CD4-positive, alpha-beta T cell treated with Interleukin-21 for 1 hour (primary cell): Measurements from ENCODE around the gene EFCAB8.
"Not testable (repeated sequence)": the region's sequence is repeated elsewhere in the genome, so short reads cannot be mapped to it uniquely, and the experiment has no call there.

Source experiments
- DNase-seq: peaks from one replicate; pipeline ENCODE4 v3.0.0-alpha.2; 2020

The EFCAB8 gene

GRCh38 chr20:32914031-32914430 lies 55.3 kb downstream of the EFCAB8 start:
- no peak for DNase-seq

GRCh38 chr20:32917191-32917950 lies 58.6 kb downstream of the EFCAB8 start:
- DNase-seq, result no peak

DNA sequence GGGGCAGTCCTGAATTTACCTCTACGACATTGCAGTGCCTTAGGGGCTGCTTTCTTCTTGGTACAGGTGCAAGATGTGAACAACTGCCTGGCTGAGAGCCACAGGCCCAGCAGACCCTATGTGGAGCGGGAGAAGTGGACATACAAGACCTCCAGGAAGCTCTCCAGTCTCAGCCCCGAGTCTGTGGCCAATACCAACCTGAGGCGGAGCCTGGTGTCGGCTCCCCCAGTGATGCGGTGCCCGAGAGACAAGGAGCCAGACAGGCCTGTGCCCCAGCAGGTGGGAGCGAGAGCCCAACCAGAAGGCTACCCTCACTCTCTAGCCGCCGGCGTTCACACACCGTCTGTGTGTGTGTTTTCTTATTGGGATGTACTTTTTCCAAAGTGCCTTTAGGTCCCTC lies 59.6 kb downstream of the EFCAB8 start:
- DNase-seq, result no peak

DNA sequence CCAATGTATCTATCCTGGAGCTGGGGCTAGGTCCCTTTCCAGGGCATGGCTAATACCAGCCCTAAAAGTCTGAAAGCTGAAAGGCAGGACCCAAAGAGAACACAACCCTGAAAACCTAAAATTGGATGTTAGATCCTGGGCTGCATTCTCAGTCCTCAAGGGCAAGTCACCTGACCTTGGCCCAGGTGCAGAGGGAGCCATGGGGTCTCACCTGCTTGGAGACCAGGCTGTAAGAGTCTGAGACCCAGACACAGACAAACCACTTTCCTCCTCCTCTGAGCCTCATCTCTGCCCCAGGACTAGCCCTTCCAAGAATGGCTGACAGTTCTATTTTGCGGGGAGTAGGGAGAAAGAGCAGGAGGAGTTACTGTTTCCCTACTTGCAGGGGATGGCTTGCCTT lies 60.0 kb downstream of the EFCAB8 start:
- DNase-seq, result no peak

- no peak for DNase-seq
Measured at GRCh38 chr20:32920066-32920465, 61.3 kb downstream of the EFCAB8 start.

DNA sequence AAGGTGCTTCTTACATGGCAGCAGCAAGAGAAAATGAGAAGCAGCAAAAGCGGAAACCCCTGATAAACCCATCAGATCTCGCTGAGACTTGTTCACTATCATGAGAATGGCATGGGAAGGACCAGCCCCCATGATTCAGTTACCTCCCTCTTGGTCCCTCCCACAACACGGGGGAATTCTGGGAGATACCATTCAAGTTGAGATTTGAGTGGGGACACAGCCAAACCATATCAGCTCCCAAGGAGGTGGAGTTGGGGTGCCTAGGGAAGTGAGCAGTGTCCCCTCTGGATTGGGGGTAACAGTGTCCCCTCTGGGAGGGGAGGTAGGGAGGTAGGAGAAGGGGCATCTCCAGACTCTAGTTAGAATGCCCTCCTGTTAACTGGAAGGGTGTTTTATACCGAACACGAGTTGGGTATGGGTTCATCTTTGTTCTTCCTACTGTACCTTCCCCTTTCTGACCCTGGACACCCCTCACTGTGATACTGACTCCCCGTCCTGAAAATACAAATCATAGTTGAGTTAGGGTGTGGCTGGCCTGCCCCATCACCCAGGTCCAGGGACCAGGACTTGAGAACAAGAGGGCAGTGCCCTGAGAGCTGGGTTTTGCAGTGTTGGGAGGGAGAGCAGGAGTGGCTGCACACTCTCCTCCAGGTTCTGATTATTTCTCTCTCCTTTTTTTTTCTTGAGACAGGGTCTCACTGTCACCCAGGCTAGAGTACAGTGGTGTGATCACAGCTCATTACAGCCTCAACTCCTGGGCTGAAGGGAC lies 62.0 kb downstream of the EFCAB8 start:
- no peak for DNase-seq

DNA sequence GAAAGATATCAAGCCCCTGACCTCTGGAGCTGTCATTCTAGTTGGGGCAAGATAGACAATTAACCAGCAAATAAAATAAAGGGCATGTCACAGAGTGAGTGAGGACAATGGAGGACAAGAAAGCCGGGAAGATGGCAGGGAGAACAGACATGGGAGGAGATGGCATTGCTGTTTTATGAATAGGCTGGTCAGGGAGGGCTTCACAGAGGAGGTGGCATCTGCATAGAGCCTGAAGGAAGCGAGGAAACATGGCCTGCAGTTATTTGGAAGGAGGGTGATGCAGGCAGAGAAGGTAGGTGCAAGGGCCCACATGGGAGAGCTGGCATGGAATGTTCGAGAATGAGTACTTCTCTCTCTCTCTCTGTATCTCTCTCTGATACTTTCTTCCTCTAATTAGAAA lies 63.7 kb downstream of the EFCAB8 start:
- no peak for DNase-seq

DNA sequence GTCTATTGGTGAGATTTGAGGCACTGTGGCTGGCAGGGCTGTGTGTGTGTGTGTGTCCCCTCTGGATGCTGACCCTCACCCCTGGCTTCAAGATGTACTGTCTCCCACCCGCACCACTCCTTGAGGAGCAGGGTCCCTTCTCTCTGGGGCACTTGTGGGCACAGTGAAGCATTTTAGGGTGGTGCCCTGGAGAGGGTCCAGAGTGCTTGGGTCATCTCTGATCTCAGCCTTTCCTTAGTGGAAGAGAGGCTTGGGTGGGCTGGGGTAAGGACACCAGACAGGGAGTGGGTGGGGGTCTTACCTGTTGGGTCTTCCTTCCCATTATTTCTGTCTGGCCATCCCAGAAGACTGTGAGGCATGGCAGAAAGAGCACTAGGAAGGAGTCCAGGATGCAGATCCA lies 66.1 kb downstream of the EFCAB8 start:
- no peak for DNase-seq

DNA sequence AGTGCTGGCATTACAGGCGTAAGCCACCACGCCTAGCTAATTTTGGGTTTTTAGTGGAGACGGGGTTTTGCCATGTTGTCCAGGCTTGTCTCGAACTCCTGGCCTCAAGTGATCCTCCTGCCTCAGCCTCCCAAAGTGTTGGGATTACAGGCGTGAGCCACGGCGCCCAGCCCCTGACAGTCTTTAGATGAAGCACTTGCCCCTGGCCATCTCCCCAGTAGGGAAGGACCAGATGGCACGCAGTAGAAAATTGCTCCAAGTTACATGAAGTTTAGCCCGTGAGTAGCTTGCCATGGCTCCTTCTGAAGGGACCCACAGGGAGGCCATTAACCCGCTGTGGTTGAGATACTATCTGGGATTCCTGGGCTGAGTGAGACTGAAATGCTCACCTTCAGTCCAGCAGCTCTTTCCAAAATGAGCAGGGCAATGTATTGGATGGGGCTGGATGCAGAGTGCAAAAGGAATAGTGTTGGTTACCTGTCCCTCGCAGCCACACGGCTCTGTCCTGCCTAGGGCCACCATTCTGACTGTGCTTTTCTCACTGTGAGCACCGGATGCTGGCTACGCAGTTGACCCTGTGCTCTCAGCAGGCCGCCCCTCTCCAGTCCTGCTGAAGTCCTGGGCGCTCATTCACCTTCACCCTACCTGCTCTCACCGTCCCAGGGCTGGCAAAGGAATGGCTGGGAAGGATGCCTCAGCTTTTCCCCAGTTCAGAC lies 66.9 kb downstream of the EFCAB8 start:
- DNase-seq, result no peak

DNA sequence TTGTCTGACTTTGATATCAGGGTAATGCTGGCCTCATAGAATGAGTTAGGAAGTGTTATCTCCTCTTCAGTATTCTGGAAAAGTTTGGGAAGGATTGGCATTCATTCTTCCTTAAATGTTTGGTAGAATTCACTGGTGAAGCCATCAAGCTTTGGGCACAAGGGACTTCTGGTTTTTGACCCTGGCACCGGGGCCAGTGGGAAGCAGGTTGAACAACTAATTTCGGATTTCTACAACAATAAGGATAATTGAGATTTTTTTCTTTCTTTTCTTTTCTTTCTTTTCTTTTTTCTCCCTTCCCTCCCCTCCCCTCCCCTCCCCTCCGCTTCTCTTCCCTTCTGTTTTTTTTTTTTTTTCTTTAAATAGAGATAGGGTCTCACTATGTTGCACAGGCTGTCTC lies 70.4 kb downstream of the EFCAB8 start:
- no peak for DNase-seq

DNA sequence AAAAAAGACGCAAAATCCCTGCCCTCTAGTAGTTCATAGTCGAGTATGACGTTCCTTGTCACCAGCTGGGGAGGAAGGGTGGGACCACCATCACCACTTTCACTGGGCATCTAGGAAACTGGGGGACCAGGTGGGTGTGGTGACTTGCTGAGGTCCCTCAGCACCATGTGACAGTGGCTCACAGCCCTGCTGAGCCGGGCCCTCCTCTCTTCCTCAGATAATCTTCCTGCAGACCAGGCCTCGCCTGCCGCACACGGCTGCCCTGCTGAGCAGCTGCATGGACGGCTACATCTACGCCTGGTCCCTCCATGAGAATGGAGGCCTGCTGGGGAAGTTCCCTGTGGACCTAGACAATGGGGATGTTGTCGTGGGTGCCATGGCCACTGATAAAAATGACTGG lies 71.5 kb downstream of the EFCAB8 start:
- no peak for DNase-seq

- DNase-seq, result no peak
Measured at GRCh38 chr20:32930701-32931100, 72.0 kb downstream of the EFCAB8 start.

GRCh38 chr20:32934580-32934979 lies 75.9 kb downstream of the EFCAB8 start:
- DNase-seq, result no peak

- no peak for DNase-seq
Measured at GRCh38 chr20:32941155-32941885, 82.6 kb downstream of the EFCAB8 start.

GRCh38 chr20:32943490-32944052 lies 84.8 kb downstream of the EFCAB8 start:
- DNase-seq, result no peak

GRCh38 chr20:32945710-32946221 lies 87.0 kb downstream of the EFCAB8 start:
- DNase-seq, result peak; percentile 60

GRCh38 chr20:32946629-32947028 lies 87.9 kb downstream of the EFCAB8 start:
- no peak for DNase-seq

DNA sequence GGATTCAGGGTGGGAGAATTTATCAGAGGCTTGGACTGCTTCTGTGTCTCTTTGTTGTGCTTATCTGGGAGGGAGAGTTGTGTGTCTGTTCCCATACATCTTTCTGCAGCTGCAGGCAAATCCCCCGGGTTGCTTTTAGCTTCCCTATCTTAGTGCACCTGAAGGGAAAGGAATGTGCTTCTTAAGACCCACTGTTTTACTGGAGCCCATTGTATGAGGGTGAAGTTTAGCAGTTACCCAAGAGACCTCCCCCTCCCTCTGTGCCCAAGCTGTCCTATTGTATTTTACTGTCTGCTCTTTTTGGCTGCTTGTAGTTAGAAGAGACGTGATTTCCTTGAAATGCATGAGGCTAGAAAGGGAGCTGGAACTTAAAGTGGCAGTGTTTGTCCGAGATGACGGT lies 91.8 kb downstream of the EFCAB8 start:
- not testable (repeated sequence) for DNase-seq

- no peak for DNase-seq
Measured at GRCh38 chr20:32957459-32957858, 98.7 kb downstream of the EFCAB8 start.

- DNase-seq, result no peak
Measured at GRCh38 chr20:32958574-32958973, 99.9 kb downstream of the EFCAB8 start.

- no peak for DNase-seq
Measured at GRCh38 chr20:32959351-32960221, 100.9 kb downstream of the EFCAB8 start.

- no peak for DNase-seq
Measured at GRCh38 chr20:32960222-32960518, 101.4 kb downstream of the EFCAB8 start.
